NB4 (cell line): Measurements from ENCODE around the gene ARSI.

Experiments used
- POLR2A ChIP-seq: IDR thresholded peaks from 2 replicates; pipeline ENCODE4 v1.6.1; 2011; ENCODE audit warnings: mild to moderate bottlenecking; ENCODE audit not compliant: insufficient read length; ENCODE audit errors: extremely low read depth
- TF ChIP-seq, protein P1 (sequence below): IDR thresholded peaks from one replicate; pipeline ENCODE4 v1.5.1; 2012; ENCODE audit warnings: low read depth, low read length

DNA sequence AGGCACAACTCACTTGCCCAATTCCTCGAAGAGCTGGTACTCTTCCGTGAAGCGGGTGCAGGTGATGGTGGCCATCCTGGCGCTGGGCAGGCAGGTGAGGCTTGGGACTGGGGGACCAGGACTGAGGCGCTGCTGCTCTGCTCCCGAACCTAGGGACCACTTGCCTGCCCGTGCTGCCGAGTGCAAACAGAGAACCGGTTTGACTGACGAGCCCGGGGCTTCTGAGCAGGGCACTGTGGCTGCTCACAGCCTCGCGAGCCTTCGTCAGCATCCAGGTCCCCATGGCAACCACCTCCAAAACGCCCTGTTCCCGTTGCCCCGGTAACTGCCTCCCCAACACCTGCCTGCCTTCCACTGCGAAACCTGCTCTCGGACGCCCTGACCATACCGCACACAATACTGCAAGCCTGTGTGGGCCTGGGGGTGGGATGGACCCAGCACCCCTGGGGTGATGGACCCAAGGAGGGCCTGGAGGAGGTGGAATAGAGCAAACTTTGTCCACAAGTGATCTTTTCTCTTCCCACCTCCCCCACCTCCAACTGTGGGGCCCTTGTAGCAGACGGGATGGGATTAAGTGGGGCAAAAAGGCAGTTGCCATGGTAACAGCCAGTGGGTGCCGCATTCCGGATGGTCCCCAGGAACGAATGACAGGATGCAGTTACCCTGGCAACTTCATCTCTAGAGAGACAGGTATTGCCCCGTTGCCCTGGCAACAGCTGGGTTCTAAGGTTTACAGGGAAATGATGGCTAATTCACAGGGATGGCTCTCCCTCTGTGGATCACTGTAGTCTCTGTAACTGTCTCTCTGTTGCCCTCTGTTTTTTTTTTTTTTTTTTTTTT lies 12.9 kb downstream of the ARSI start, which contains the start of gene CAMK2A:
- TF ChIP-seq, protein P1, sequence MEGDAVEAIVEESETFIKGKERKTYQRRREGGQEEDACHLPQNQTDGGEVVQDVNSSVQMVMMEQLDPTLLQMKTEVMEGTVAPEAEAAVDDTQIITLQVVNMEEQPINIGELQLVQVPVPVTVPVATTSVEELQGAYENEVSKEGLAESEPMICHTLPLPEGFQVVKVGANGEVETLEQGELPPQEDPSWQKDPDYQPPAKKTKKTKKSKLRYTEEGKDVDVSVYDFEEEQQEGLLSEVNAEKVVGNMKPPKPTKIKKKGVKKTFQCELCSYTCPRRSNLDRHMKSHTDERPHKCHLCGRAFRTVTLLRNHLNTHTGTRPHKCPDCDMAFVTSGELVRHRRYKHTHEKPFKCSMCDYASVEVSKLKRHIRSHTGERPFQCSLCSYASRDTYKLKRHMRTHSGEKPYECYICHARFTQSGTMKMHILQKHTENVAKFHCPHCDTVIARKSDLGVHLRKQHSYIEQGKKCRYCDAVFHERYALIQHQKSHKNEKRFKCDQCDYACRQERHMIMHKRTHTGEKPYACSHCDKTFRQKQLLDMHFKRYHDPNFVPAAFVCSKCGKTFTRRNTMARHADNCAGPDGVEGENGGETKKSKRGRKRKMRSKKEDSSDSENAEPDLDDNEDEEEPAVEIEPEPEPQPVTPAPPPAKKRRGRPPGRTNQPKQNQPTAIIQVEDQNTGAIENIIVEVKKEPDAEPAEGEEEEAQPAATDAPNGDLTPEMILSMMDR = no peak
- TF ChIP-seq POLR2A = no peak
